Stimulated activated CD8-positive, alpha-beta memory T cell treated with anti-CD3 and anti-CD28 coated beads, Interleukin-7, amount 100 ng/mL, for 1 hour (primary cell): ENCODE results near the gene NCOA6.
"Not testable (repeated sequence)": the region's sequence is repeated elsewhere in the genome, so short reads cannot be mapped to it uniquely, and the experiment has no call there.

Source experiments
- DNase-seq, 2 donors: peaks; one replicate each; pipeline ENCODE4 v3.0.0-alpha.2; 2020; ENCODE audit warnings: low read depth in 2 of 2

NCOA6 gene

GRCh38 chr20:34720266-34720665 lies 105.2 kb downstream of the NCOA6 start:
- DNase-seq, result no peak

DNA sequence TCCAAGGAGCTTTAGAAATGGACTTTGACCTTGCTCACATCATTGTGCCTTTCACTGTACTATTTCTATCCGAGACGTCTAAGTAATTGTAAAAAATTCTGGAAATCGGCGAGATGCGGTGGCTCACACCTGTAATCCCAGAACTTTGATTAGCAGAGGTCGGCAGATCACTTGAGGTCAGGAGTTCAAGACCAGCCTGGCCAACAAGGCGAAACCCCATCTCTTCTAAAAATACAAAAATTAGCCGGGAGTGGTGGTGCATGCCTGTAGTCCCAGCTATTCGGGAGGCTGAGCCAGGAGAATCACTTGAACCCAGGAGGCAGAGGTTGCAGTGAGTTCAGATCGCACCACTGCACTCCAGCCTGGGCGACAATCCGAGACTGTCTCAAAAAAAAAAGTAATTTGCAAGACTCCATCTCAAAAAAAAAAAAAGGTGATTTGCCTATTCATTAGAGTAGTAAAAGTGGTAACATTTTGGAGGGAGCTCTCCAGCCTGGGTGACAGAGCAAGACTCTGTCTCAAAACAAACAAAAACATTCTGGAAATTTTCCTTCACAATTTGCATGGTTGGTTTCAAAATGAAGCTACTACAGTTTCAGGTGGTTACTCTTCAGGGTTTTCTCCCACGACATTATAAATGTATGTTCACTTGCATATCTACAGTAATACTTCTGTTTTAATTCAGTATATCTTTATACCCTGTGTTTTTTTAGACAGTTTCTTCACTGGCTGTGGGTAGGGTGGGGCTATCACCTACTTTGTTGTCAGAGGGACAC lies 106.0 kb downstream of the NCOA6 start:
- DNase-seq, result not testable (repeated sequence)

- no peak for DNase-seq
Observed at GRCh38 chr20:34717230-34718095, 108.0 kb downstream of the NCOA6 start.

- no peak for DNase-seq
Observed at GRCh38 chr20:34716921-34717229, 108.6 kb downstream of the NCOA6 start.

GRCh38 chr20:34715384-34715783 lies 110.1 kb downstream of the NCOA6 start:
- DNase-seq, result no peak

DNA sequence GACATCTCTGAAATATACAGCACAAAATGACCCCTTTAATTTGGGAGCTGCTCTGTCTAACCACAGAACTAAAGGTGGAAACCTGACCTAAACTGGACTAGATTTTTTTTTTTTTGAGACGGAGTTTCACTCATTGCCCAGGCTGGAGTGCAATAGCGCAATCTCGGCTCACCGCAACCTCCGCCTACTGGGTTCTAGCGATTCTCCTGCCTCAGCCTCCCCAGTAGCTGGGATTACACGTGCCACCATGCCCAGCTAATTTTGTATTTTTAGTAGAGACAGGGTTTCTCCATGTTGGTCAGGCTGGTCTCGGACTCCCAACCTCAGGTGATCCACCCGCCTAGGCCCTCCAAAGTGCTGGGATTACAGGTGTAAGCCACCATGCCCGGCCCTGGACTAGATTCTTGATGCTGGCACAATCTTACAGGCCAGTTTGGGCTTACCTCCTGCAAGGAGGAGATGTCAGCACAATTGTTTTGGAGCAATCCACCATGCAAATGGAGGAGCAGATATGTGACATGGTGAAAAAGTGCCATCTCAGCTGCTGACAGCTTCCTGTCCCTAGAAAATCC lies 111.4 kb downstream of the NCOA6 start:
- DNase-seq, result not testable (repeated sequence)

- no peak for DNase-seq
Observed at GRCh38 chr20:34713194-34713943, 112.1 kb downstream of the NCOA6 start.

- no peak for DNase-seq
Observed at GRCh38 chr20:34712525-34713192, 112.8 kb downstream of the NCOA6 start.

GRCh38 chr20:34711813-34712430 lies 113.5 kb downstream of the NCOA6 start:
- DNase-seq, result no peak

GRCh38 chr20:34710861-34711574 lies 114.4 kb downstream of the NCOA6 start:
- no peak for DNase-seq

DNA sequence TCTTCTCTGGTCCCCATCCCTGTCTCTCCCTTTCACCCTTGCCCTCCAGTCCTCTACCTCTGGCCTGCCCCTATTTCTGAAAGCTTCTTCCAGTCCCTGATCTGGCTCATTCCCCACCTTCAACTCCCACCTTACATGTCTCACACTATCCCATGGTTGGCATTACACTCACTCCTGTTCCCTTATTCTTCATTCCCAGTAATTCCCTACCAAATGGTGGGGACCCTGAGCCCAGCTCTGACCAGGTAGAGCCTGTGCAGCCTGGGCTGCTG lies 114.9 kb downstream of the NCOA6 start:
- DNase-seq, result no peak

DNA sequence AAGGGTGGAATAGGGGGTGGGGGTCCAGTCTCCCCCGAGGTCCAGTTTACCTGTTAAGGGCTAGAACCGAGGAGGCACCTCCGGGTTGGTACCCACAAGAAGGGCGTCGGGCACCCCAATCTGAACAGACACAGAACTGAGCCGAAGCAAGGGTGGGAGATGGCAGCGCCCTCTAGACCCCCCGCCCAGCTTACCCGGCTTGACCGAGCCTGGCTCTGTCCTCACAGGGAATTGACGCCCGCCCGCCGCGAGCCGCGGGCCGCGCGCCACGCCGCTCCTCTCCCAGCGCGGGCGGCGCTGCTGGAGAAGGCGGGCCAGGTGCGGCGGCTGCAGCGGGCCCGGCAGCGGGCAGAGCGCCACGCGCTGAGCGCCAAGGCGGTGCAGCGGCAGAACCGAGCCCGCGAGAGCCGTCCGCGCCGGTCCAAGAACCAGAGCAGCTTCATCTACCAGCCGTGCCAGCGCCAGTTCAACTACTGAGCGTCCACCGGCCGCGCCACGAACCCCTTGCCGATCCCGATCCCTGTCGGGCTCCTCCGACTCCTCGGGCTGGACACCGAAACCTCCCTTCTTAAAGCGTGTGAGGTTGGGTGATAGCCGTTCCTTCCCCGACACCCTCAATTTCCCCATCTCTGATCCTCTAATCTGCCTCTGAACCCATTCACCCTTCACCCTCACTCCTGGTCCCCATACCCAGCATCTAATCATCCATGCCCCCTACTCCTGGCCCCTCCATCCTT lies 115.5 kb downstream of the NCOA6 start:
- DNase-seq, result peak in 1 of 2 donors; percentile 21

GRCh38 chr20:34709044-34709830 lies 116.2 kb downstream of the NCOA6 start:
- peak; percentile 49 to 59 for DNase-seq

- peak; percentile 20 to 32 for DNase-seq
Observed at GRCh38 chr20:34708621-34709043, 116.8 kb downstream of the NCOA6 start.

DNA sequence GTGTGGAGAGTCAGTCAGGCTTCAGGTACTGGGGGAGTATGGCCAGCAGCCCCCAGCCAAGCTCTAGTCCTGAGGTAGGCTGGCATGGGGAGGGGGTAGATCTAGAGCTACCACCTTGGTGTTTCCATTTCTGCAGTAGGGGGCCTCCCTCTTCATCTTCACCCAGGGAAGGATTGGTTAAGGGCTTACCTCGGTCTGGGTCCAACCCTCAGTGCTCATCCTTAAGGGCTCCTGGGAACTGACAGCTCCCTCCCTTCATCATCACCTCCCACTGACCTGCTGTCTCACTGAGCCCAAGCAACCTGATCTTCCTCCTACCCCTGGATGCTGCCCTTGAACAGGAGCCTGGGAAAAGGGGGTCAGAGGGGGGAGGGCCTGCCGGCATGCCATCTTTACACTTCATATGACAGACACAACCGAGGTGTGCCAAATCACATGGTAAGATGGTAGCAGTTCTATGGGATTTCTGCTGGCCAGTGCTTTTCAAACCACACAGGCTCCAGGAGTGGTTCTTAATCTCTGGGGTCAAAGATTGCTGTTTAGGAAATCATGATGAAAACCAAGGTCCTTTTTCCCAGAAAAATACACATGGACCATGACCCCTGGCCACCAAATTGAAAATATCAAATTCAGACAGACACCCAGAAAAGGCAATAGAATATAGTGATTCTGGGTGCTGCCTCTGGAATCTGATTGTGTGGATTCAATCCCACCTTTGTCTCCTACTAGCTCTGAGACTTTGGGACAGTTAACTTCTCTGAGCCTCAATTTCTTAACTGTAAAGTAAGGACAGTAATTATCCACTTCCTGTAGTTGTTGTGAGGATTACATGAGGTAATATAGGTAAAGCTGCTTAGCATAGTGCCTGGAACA lies 118.3 kb downstream of the NCOA6 start:
- no peak for DNase-seq

GRCh38 chr20:34706302-34706875 lies 119.1 kb downstream of the NCOA6 start:
- DNase-seq, result no peak

DNA sequence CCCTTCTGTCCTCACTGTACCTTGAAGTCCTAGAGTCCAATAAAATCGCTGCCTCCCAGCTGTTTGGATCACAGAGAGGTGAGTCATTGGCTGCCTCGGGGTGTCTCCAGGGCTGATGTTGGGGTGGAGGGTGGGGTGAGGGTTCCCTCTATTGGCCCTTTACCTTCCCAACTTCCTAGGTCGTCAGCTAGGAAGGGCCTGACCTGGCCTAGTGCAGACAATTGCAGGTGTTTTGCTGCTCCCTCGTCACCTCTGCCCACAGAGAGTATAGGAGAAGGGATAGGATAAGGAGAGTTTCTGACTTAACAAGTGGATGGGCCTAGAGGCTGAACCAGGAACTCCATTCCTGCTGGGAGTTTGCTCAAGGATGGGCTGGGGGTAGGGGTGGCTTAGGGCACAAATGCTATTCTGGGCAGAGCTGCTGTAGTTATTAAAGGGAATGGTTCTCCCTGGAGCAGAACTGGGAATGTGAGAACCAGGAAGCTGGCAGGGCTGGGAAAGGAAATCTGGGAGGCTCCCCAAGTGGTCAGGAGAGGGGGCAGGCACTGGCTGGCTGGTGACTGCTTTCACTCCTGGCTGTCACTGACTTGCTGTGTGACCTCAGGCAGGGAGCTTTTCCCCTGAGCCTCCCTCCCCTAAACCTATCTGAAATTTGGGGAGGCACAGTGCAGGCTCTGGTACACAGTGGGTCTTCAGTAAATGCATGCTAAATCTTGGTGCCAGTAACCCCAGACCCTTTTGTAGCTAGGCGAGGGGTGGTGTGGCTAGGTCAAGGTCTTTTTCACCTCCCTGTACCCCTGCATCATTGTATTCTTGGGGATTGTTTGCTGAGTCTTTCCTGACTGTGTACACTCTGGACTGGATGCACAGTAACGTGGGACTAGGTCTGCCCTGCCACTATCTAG lies 119.8 kb downstream of the NCOA6 start:
- DNase-seq, result no peak
